K562 (cell line): ENCODE results near the gene ACP4. TPM values are rescaled to one million over a fixed set of nuclear protein-coding genes. Genes with fewer than 3 reads are reported as not detected.

Experiments used
- FOXA1 ChIP-seq: fragments of 450-650 bp; IDR thresholded peaks from 2 replicates; pipeline ENCODE4 v1.6.1; 2016; ENCODE audit warnings: mild to moderate bottlenecking, borderline replicate concordance
- HIVEP1 ChIP-seq: fragments of 250-450 bp; sonication (Bioruptor Pico); IDR thresholded peaks from 2 replicates; pipeline ENCODE4 v1.4.0; 2020; ENCODE audit warnings: mild to moderate bottlenecking
- SMARCE1 ChIP-seq: fragments of 450-650 bp; IDR thresholded peaks from 2 replicates; pipeline ENCODE4 v1.7.1; 2016; ENCODE audit warnings: mild to moderate bottlenecking
- polyA plus RNA-seq, 8 experiments: library from polyadenylated mRNA; depleted of rRNA in 4 of 8; stranded (reverse) in 5 of 8; unstranded in 3 of 8; fragments of >200 nt; fragmentation: Nextera tagmentation in 2 of 8; fragmentation: Illumina TruSeq in 1 of 8; extraction: Ambion mirVana in 2 of 8; extraction: Trizol in 1 of 8; gene quantifications; 2 replicates each; pipeline versions ENCODE4 v1.2.1 to v1.2.3, GENCODE V29; 2011 to 2014; ENCODE audit warnings: inconsistent platforms in 1 of 8, missing spikeins in 1 of 8
- total RNA-seq, 7 experiments: library from RNA; depleted of rRNA in 6 of 7; stranded (reverse); fragments of >200 nt in 6 of 7; fragmentation: Illumina TruSeq in 2 of 7; extraction: Trizol in 2 of 7; gene quantifications; 2 replicates each; pipeline versions ENCODE4 v1.2.1 to v1.2.3, GENCODE V29; 2011 to 2021; ENCODE audit warnings: low replicate concordance in 1 of 7
- TF ChIP-seq, protein P1 (sequence below), 2 experiments: fragments of 450-650 bp; IDR thresholded peaks; 2 replicates each; pipeline ENCODE4 v1.6.1; 2016; ENCODE audit warnings: mild to moderate bottlenecking in 2 of 2, borderline replicate concordance in 1 of 2, low read depth in 1 of 2, moderate library complexity in 1 of 2
- TF ChIP-seq, protein P2 (sequence below), 2 experiments: fragments of 450-650 bp in 1 of 2; sonication (generic) in 1 of 2; formaldehyde crosslinking in 1 of 2; IDR thresholded peaks; 2 replicates each; pipeline versions ENCODE4 v1.7.1 to v1.9.0; 2016 to 2022; ENCODE audit warnings: inconsistent platforms in 1 of 2, mild to moderate bottlenecking in 1 of 2, missing genetic modification reagents in 1 of 2

Gene ACP4
- total and polyA plus RNA-seq, 9 of the 15 experiments (the other 6 are each of a cell fraction or from before 2014, with no cell fraction given), result not detected

DNA sequence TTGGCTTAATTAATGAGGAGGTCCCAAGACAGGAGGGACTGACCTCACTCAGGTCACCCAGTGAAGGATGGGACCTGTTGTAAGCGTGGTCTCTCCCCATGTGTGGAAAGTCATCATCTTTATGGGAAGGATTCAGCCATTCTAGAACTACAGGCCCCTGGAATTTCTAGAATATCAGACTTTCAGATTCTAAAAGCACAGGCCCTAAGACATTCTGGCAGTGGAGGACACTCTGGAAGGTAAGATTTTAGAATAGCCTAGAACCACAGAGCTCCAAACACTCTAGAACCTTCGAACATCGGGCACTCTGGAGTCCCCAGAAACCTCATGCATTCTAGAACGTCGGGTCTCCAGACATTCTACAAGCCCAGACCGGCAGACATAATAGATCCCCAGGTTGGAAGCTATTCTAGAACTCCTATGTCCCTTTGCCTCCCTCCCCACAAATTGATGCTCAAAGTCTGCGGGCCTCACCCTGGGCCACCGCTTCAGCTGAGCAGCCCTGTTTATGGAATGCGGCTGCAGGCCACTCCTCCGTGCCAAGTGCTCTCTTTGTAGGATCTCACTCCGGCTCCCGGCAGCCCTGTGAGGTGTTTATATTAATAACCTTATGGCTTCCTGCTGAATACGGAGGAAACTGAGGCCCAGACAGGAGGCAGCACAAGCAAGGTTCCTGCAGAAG, 45.0 kb downstream of the ACP4 start (continued):
- TF ChIP-seq, protein P1, sequence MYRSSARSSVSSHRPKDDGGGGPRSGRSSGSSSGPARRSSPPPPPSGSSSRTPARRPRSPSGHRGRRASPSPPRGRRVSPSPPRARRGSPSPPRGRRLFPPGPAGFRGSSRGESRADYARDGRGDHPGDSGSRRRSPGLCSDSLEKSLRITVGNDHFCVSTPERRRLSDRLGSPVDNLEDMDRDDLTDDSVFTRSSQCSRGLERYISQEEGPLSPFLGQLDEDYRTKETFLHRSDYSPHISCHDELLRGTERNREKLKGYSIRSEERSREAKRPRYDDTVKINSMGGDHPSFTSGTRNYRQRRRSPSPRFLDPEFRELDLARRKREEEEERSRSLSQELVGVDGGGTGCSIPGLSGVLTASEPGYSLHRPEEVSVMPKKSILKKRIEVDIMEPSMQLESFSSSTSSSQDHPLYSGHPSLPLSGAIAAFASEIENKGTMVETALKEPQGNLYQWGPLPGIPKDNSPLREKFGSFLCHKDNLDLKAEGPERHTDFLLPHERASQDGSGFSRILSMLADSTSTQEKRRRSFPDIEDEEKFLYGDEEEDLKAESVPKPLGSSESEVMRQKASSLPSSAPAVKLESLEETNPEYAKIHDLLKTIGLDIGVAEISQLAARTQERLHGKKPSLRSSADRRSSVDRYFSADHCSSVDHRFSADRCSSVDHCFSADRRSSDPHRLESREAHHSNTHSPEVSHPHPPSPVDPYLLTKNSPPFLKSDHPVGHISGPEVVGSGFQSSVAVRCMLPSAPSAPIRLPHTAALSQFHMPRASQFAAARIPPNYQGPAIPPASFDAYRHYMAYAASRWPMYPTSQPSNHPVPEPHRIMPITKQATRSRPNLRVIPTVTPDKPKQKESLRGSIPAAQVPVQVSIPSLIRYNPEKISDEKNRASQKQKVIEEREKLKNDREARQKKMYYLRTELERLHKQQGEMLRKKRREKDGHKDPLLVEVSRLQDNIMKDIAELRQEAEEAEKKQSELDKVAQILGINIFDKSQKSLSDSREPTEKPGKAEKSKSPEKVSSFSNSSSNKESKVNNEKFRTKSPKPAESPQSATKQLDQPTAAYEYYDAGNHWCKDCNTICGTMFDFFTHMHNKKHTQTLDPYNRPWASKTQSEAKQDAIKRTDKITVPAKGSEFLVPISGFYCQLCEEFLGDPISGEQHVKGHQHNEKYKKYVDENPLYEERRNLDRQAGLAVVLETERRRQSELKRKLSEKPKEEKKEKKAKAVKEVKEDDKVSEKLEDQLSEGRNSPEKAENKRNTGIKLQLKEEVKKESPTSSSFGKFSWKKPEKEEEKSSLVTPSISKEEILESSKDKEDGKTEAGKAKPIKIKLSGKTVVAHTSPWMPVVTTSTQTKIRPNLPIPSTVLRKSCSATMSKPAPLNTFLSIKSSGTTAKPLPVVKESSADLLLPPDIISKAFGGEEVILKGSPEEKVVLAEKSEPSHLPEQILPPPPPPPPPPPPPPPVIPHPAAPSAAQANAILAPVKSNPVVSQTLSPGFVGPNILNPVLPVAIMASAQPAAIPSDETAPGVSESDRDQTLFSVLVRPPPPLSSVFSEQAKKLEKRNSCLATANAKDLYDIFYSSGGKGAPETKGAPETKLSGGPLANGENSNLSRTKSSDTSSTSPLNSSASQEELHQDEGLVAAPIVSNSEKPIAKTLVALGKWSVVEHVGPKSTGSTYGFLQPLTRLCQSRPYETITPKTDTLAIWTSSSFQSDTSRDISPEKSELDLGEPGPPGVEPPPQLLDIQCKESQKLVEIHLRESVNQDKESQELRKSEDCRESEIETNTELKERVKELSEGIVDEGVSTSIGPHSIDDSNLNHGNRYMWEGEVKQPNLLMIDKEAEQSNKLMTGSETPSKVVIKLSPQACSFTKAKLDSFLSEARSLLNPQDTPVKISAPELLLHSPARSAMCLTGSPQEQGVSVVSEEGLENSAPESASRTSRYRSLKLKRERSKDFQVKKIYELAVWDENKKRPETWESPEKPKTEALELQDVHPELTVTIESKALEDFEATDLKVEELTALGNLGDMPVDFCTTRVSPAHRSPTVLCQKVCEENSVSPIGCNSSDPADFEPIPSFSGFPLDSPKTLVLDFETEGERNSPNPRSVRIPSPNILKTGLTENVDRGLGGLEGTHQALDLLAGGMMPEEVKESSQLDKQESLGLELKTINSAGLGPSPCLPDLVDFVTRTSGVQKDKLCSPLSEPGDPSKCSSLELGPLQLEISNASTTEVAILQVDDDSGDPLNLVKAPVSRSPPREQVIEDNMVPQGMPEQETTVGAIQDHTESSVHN (IDR thresholded peaks at IDR 0.05; ENCODE audit: borderline replicate concordance in 1 of 2, low read depth in 1 of 2), result no peak
- TF ChIP-seq SMARCE1 (no peak), FOXA1 (no peak), HIVEP1 (CRISPR knock-in tag) (no peak)
- TF ChIP-seq, protein P2, sequence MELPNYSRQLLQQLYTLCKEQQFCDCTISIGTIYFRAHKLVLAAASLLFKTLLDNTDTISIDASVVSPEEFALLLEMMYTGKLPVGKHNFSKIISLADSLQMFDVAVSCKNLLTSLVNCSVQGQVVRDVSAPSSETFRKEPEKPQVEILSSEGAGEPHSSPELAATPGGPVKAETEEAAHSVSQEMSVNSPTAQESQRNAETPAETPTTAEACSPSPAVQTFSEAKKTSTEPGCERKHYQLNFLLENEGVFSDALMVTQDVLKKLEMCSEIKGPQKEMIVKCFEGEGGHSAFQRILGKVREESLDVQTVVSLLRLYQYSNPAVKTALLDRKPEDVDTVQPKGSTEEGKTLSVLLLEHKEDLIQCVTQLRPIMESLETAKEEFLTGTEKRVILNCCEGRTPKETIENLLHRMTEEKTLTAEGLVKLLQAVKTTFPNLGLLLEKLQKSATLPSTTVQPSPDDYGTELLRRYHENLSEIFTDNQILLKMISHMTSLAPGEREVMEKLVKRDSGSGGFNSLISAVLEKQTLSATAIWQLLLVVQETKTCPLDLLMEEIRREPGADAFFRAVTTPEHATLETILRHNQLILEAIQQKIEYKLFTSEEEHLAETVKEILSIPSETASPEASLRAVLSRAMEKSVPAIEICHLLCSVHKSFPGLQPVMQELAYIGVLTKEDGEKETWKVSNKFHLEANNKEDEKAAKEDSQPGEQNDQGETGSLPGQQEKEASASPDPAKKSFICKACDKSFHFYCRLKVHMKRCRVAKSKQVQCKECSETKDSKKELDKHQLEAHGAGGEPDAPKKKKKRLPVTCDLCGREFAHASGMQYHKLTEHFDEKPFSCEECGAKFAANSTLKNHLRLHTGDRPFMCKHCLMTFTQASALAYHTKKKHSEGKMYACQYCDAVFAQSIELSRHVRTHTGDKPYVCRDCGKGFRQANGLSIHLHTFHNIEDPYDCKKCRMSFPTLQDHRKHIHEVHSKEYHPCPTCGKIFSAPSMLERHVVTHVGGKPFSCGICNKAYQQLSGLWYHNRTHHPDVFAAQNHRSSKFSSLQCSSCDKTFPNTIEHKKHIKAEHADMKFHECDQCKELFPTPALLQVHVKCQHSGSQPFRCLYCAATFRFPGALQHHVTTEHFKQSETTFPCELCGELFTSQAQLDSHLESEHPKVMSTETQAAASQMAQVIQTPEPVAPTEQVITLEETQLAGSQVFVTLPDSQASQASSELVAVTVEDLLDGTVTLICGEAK (IDR thresholded peaks at IDR 0.05), result no peak
- TF ChIP-seq, protein P2 (CRISPR knock-in tag; IDR thresholded peaks at IDR 0.05), result no peak
